Stimulated activated CD4-positive, alpha-beta T cell treated with anti-CD3 and anti-CD28 coated beads, Interleukin-15, amount 100 ng/mL, for 24 hours (primary cell): Measurements from ENCODE around the gene AJUBA.

Source experiments
- DNase-seq: peaks from one replicate; pipeline ENCODE4 v3.0.0-alpha.2; 2020

The AJUBA gene

GRCh38 chr14:22929961-22930364 lies 52.4 kb downstream of the AJUBA start:
- no peak for DNase-seq

GRCh38 chr14:22929104-22929960 lies 53.0 kb downstream of the AJUBA start, which contains the start of gene PRMT5:
PRMT5 (minus strand) TSS chr14:22929376; CDS start chr14:22929361, 15 bp downstream.
- DNase-seq, result peak; percentile 99

- DNase-seq, result no peak
Observed at GRCh38 chr14:22928237-22929103, 53.9 kb downstream of the AJUBA start.

- DNase-seq, result no peak
Observed at GRCh38 chr14:22926316-22926715, 56.0 kb downstream of the AJUBA start.

GRCh38 chr14:22925513-22925912 lies 56.8 kb downstream of the AJUBA start:
- no peak for DNase-seq

- DNase-seq, result no peak
Observed at GRCh38 chr14:22923746-22924145, 58.6 kb downstream of the AJUBA start.

- no peak for DNase-seq
Observed at GRCh38 chr14:22922294-22922693, 60.1 kb downstream of the AJUBA start.
